ENCODE data around the gene ARHGEF12. TPM values are rescaled to one million over a fixed set of nuclear protein-coding genes. Genes with fewer than 3 reads are reported as not detected.

ARHGEF12 gene
- total RNA-seq, 2 donors from 2014 or later, result 77.6 to 101 TPM

DNA sequence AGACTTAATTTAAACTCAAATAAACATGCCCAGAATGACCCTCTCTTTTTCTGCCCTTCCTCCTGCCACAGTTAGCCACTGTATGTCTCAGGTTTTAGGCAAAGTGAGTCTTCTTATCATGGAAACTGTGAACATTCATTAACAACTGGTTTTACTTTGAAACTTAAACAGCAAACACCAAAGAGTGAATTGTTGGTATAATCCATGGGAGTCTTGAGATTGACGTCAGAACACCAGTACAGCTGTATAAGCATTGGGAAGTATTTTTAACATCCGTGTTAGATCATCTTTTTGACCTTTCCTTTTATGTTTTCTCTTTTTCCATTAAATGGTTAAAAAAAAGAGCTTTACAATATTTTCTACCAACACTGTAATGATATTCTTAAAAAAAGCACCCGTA is 38.9 kb downstream of the ARHGEF12 start:
- intact Hi-C loops (cut with DNase I), result no loop called here
- DNase-seq (ENCODE audit: low spot score), result no peak

DNA sequence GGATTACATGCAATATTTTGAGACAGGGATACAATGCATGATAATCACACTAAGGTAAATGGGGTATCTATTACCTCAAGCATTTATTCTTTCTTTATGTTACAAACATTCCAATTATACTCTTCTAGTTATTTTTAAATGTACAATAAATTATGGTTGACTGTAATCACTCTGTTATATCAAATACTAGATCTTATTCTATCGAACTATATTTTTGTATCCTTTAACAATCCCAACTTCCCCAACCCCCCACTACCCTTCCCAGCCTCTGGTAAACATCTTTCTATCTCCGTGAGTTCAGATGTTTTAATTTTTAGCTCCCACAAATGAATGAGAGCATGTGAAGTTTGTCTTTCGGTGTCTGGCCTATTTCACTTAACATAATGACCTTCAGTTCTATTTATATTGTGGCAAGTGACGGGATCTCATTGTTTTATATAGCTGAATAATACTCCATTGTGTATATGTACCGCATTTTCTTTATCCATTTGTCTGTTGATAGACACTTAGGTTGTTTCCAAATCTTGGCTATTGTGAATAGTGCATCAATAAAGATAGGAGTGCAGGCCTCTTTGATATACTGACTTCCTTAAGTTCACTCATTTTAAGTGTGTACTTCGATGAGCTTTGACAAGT is 40.5 kb downstream of the ARHGEF12 start:
- intact Hi-C loops (cut with DNase I), result no loop called here
- DNase-seq (ENCODE audit: low spot score), result no peak

DNA sequence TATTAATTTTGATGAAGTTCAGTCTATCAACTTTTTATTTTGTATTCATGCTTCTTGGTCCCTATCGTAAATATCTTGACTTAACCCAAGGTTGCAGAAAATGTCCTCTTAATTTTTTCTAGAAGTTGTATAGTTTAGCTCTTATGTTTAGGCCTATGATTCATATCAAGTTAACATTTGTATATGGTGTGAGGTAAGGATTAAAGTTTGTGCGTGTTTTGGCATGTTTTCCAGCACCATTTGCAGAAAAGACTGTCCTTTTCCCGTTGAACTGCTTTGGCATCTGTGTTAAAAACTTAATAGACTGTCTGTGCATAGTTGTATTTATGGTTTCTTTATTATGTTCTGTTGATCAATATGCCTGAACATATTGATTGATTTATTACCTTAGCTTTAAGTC is 42.3 kb downstream of the ARHGEF12 start:
- DNase-seq (ENCODE audit: low spot score), result no peak
- intact Hi-C loops (cut with DNase I), result no loop called here

DNA sequence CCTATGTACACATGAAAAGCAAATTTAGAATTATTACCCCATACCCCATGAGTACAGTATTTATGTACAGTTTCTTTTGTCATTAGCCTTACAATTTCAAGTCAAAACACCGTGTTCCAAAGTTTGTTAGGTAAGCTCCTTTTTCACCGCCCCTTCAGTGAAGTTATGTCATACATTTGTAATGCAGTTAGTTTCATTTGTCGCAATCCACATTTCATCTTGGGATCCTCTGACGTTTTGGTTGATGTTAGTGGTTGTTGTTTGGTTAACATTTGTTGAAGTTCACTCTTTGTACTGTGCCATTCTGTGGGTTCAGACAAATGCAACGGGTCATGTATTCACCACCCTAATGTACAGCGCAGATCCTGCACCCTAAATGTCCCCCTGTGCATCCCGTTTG is 45.2 kb downstream of the ARHGEF12 start:
- no peak for DNase-seq (ENCODE audit: low spot score)
- intact Hi-C loops (cut with DNase I), result no loop called here

DNA sequence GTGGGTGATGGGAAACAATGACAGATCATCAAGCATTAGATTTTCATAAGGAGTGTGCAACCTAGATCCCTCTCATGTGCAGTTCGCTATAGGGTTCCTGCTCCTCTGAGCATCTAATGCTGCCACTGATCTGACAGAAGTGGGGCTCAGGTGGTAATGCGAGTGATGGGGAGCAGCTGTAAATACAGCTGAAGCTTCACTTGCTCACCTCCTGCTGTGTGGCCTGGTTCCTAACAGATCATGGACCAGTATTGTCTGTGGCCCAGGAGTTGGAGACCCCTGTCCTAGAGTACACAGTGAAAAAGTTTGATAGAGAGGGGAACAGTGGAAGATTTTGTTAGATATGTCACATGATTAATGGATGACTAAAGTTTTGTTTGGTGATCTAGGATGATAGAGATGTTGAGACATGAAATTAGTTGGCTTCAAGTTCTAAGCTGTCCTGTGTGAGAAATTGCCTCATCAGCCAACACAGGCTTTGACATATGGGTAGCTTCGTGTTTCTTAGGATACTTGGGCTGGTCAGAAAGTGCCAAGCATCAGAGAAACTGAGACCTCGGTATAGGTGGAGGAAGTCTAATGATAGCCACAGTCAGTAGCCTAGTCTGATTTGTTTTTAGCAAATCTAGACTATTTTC is 47.4 kb downstream of the ARHGEF12 start:
- no peak for DNase-seq (ENCODE audit: low spot score)
- intact Hi-C loops (cut with DNase I), result no loop called here

DNA sequence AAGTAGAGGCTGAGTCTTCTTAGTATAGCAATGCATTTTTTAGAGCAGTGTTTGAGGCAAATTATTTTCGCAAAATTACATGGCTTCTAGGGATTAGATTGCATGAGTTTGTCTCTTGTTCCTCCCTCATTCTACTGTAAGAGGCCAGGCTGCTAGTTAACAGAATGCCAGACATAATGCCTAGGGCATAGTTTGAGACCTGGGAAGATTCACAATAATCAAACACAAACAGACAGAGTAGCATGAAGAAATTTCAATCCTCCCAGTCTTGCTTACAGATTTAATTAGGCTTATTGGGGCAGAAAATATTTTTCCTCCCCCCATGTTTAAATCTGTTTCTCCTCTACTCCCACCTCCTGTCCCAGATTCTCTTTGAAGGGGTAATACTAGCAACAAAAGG is 48.3 kb downstream of the ARHGEF12 start:
- DNase-seq (ENCODE audit: low spot score), result no peak
- intact Hi-C loops (cut with DNase I), result no loop called here

DNA sequence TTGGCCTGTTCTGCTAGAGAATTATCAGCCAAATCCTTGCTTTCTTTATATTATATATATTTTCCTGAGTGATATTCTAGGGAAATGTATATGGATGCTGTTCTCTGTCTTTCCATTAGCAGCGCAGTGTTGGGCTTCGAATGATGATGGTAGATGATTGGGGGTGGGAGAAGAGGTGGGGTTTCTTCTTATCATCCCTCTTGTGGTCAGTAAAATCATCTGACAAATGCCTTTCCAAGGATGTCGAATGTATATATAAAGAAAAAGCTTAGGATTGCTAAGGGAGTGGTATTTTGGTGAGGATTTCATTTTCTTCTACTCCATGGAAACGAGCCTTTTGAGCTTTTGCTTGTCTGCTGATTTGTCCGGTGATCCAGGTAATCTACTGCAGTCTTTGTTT is 48.9 kb downstream of the ARHGEF12 start:
- DNase-seq (ENCODE audit: low spot score), result no peak
- intact Hi-C loops (cut with DNase I), result no loop called here

DNA sequence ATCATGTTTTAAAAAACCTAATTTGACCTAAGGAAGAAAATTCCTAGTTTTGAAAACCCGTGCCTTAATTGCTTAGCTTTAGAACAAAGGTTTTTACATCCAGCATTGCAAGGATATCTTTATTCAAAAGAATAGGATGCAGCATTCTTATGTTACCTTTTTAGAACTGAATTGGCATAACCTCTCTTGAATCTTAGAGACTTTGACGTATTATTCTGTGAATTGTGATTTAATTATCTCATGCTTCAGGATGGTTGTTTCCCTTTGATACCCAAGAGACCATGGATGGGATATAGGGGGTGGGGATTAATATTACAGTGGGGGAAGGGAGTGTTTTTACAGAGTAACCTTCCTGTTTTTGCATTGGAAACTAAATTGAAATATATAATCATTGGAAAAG is 49.4 kb downstream of the ARHGEF12 start:
- no peak for DNase-seq (ENCODE audit: low spot score)
- intact Hi-C loops (cut with DNase I), result no loop called here

DNA sequence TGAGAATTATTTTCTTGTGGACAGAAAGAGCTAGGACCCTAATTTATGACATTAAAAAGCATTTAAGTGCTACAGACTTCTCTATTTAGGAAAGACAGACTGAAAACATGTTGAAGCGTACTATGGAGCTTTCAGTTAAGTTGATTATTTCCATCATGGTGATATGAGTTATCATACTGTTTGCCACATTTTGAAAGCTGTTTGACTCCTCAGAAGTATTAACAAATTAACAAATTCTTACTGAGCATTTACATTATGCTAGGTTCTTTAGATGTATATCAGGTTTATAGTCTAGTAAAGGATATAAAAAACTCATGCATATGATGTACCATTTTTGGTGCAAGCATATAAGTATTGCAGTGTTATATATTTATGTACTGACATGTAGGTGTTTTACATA is 50.1 kb downstream of the ARHGEF12 start:
- intact Hi-C loops (cut with DNase I), result no loop called here
- DNase-seq (ENCODE audit: low spot score), result no peak

DNA sequence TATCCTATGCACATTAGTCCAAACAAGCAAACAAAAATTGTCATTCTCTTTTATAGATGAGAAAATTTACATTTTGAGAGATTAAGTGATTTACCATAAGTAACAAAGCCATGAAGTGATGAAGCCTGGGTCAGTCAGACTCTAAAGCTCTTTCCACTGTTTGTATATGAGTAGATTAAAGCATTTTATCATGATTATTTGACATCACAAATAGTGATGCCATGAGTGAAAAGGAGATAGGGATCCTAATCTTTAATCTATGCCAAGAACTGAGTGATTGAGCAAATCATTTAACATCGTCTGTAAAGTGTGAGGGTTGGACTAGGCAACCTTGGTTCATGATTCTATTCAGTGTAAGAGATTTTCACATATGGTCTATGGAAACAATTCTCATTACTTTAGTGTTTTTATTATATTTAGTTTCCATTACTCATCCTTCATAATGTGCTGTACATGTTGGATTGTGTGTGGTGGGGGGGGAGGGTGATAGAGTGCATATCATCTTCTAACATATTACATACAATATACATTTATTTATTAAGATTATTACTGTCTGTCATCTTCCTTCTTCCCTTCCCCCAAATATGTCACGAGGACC is 50.7 kb downstream of the ARHGEF12 start:
- DNase-seq (ENCODE audit: low spot score), result no peak
- intact Hi-C loops (cut with DNase I), result no loop called here

DNA sequence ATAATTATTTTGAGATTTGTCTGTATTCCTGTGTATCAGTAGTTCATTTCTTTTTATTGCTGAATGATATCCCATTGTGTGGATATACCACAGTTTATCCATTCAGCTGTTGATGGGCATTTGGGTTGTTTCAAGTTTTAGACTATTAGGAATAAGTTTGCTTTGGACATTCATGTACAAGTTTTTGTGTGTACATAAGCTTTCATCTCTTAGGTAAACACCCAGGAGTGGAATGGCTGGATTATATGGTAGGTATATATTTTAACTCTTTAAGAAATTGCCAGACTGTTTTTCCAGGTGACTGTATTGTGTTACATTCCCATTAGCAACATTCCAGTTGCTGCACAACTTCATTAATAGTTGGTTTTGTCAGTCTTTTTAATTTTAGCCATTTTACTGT is 52.0 kb downstream of the ARHGEF12 start:
- DNase-seq (ENCODE audit: low spot score), result no peak
- intact Hi-C loops (cut with DNase I), result no loop called here

DNA sequence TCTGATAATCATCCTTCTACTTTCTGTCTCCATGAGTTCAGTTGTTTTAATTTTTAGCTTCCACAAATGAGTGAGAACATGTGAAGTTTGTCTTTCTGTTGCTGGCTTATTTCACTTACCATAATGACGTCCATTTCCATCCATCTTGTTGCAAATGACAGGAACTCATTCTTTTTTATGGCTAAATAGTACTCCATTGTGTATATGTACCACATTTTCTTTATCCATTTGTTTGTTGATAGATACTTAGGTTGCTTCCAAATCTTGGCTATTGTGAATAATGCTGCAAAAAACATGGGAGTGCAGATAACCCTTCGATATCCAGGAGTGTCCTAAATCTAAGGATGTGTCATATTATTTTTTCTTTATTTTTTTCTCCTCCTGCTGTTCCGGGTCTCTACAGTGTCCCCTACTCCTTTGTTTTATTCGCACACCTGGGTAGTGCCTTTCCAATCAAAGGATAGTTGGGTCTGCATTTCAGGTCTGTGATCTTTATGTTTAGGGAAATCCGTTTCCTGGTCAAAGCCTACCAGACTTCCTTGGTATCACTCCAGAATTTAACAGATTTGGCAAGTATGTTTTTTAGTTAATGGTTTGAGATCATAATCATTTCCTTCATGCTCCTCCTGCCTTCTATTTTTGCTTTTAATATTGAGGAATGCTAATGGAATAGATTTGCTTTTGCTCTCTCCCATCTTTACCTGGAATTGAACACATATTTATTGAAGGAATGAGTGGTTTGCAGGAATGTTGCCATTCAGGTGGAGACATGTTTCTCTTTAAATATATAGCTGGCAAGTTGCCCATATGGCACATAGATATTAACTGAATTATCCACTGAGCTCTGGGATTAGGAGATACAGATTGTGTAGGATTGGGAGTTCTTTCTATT is 53.7 kb downstream of the ARHGEF12 start:
- DNase-seq (ENCODE audit: low spot score), result no peak
- intact Hi-C loops (cut with DNase I), result no loop called here

DNA sequence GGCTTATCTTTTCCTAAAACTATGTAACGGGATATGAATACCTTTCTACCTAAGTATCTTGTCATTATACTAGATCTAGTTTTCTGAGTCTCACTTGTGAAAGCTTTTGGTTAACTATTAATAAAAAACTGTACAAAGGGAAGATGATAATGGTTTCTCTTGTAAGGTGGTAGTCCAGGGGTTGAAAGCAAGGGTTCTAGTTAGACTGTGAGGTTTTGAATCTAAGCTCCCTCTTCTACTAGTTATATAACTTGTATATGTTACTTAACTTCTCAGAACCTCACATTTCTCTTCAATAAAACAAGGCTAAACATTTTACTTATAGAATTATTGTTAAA is 54.3 kb downstream of the ARHGEF12 start:
- intact Hi-C loops (cut with DNase I), result no loop called here
- no peak for DNase-seq (ENCODE audit: low spot score)

DNA sequence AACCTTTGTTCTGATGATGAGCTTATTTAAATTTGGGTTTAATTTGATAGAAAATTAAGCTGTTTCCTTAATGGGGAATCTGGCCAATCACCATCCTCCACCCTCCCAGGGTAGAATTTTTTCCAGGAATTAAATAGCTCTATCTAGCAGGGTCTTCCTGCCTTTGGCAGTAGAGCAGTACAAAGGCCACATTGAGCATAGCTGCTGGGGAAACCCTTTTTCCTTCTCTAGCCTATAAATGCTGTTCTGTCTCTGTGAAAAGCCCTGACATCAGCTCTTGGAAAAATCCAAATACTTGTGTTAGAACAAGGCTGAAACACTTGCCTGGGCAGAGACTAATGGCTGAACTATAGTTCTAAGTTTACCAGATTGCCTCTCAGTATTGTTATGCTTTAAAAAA is 55.1 kb downstream of the ARHGEF12 start:
- intact Hi-C loops (cut with DNase I), result no loop called here
- no peak for DNase-seq (ENCODE audit: low spot score)

DNA sequence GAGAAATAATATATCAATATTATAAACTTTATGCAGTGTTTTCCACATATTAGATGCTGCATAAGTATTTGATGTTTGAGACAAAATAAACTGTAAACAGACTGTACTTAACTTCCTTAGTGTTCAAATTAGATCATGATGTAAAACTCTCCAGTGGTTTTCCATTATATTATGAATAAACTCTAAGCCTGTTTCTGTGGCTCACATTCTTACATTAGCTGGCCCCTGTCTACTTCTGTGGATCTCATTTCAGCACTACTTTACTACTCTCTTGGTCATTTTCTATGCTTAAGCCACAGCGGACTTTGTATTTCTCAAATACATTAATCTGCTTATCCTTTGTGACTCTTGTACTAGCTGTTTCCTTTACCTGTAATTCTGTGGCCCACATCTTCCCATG is 55.6 kb downstream of the ARHGEF12 start:
- intact Hi-C loops (cut with DNase I), result no loop called here
- DNase-seq (ENCODE audit: low spot score), result no peak

DNA sequence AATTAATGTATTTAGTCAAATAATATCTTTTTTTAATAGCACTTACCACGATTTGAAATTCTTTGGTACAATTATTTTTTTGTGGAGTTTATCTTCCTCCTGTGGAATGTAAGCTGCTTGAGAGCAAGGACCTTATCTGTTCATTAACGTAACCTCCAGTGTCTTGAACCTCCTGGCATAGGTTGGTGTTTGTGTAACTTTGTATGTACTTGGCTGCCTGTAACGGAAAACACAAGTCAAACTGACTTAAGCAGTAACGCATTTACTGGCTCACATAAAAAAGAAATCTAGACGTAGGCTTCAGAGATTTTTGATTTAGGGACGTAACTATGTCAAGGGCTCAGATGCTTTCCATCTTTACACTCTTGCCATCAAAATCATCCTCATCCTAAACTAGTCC is 56.1 kb downstream of the ARHGEF12 start:
- no peak for DNase-seq (ENCODE audit: low spot score)
- intact Hi-C loops (cut with DNase I), result no loop called here

DNA sequence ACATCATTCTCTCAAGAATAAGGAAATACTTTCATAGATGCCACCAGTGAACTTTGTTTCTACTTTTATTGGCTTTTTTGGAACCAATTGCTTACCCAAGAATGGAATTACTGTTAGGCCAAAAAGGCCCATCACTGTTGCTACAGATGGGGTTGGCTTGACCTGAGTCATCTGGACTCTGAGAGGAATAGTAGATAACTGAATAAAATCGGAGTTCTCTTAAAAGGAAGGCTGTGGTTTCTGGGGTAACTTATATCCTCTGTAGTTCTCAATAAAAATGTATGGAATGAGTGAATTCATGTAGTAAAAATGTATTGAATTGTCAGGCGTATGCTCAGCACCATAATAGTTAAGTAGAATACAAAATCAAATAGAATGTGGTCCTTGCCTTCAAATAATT is 56.6 kb downstream of the ARHGEF12 start:
- intact Hi-C loops (cut with DNase I), result no loop called here
- no peak for DNase-seq (ENCODE audit: low spot score)

DNA sequence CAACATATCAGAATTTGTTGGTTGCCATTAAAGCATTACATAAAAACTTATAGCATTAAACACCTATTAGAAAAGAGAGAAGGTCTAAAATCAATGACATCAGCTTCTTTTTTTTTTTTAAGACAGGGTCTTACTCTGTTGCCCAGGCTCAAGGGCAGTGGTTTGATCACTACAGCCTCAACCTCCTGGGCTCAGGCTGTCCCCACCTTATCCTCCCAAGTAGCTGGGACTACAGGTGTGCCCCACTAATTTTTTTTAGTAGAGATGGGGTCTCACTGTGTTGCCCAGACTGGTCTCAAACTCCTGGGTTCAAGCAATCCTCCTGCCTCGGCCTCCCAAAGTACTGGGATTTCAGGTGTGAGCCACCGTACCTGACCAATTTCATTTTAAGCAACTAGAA is 57.9 kb downstream of the ARHGEF12 start:
- no peak for DNase-seq (ENCODE audit: low spot score)
- intact Hi-C loops (cut with DNase I), result no loop called here

DNA sequence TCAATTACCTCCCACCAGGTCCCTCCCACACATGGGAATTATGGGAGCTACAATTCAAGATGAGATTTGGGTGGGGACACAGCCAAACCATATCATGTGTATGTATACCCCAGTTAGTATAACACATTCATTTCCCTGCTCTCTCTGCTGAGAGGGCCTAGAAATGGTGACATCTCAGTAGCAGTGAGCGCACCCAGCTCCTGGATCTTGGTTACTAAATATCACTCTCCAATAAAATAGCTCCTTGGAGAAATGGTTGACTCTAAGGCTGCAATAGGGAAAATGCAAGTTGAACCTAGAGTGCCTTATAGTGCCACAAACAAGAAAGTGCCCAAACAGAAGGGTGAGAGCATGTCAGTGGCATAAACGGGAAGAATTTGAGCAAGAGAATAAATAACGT is 59.6 kb downstream of the ARHGEF12 start:
- no peak for DNase-seq (ENCODE audit: low spot score)
- intact Hi-C loops (cut with DNase I), result no loop called here

DNA sequence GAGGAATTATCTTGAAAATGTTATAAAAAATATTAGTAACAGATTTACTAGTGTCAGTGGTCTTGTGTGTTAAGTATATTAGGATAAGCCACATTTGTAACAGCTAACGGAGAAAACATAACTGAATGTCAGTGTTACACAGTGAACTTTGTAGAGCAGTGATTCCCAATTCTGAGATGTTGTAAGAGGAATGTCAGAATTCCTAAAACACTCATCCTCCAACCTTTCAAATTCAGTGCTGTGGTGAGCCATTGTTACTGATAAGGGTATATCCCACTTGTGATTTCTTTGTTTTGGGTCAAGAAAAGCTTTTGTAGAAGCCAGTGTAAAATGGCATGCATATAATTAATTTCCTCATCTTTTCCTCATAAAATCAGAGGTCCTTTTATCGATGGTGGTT is 61.9 kb downstream of the ARHGEF12 start:
- intact Hi-C loops (cut with DNase I), result no loop called here
- DNase-seq (ENCODE audit: low spot score), result no peak
